ENCODE results near the gene KRTAP10-3. TPM values are rescaled to one million over a fixed set of nuclear protein-coding genes. Genes with fewer than 3 reads are reported as not detected.

KRTAP10-3 gene
- total and polyA plus RNA-seq, 2 of the 13 experiments (the other 11 are each of a cell fraction or from before 2014, with no cell fraction given) = not detected

- TF ChIP-seq HMGXB4 (CRISPR knock-in tag; IDR thresholded peaks at IDR 0.05; ENCODE audit: borderline replicate concordance in 1 of 2, low read depth in 1 of 2) (0 out of 4 replicates have a peak, but pooled peaks of 1 of the 2 experiments have one; percentile 34), ZBTB4 (CRISPR knock-in tag; IDR thresholded peaks at IDR 0.05; ENCODE audit: borderline replicate concordance) (peak; percentile 37; the same call in 1 of the 2 replicates), SIN3A (IDR thresholded peaks at IDR 0.05; ENCODE audit: borderline replicate concordance, low read depth, low read length) (peak; percentile 64; the same call in 1 of the 2 replicates), ASH2L (IDR thresholded peaks at IDR 0.05; ENCODE audit: insufficient read length, low read depth, low read length) (peak; percentile 39), ZFP1 (CRISPR knock-in tag; IDR thresholded peaks at IDR 0.05) (no peak), MAX (IDR thresholded peaks at IDR 0.05) (peak; percentile 58), ZNF772 (CRISPR knock-in tag; IDR thresholded peaks at IDR 0.05) (peak; percentile 80; the same call in 1 of the 2 replicates), ZNF430 (CRISPR knock-in tag; IDR thresholded peaks at IDR 0.05) (no peak), ZNF564 (CRISPR knock-in tag; IDR thresholded peaks at IDR 0.05) (peak; percentile 46; the same call in 1 of the 2 replicates), AGO1 (IDR thresholded peaks at IDR 0.05; ENCODE audit: low read depth, low read length, poor library complexity, severe bottlenecking) (no peak), ZNF318 (CRISPR knock-in tag; IDR thresholded peaks at IDR 0.05) (no peak), IRF2 (CRISPR knock-in tag; IDR thresholded peaks at IDR 0.05) (peak; percentile 25; the same call in 1 of the 2 replicates), KLF9 (CRISPR knock-in tag; IDR thresholded peaks at IDR 0.05; ENCODE audit: low read depth) (0 out of 2 replicates have a peak, but pooled peaks have one; percentile 69), ARNTL (CRISPR knock-in tag; IDR thresholded peaks at IDR 0.05) (peak; percentile 48; the same call in 1 of the 2 replicates)
These were observed 16.1 kb upstream of the KRTAP10-3 start (continued) for GRCh38 chr21:44574457-44575306.
